Neuronal stem cell (in vitro differentiated cells): Measurements from ENCODE around the gene BMP8B.

Experiments used
- DNase-seq: peaks from one replicate; pipeline ENCODE4 v3.0.0-alpha.2; 2013; ENCODE audit warnings: low spot score
- H2AFZ ChIP-seq: one replicate; pipeline ENCODE4 v1.6.1; 2013; ENCODE audit warnings: mild to moderate bottlenecking, low read length, inconsistent platforms
- H2AK5ac ChIP-seq: 2 replicates; pipeline ENCODE4 v1.6.1; 2013; ENCODE audit warnings: low read depth, mild to moderate bottlenecking, inconsistent platforms, low read length, moderate library complexity, mixed read lengths
- H2BK120ac ChIP-seq: 2 replicates; pipeline ENCODE4 v1.6.1; 2013; ENCODE audit warnings: low read depth, mild to moderate bottlenecking, inconsistent platforms, low read length, moderate library complexity, mixed read lengths
- H2BK12ac ChIP-seq: one replicate; pipeline ENCODE4 v1.6.1; 2013; ENCODE audit warnings: low read length, inconsistent platforms
- H2BK15ac ChIP-seq: 2 replicates; pipeline ENCODE4 v1.6.1; 2013; ENCODE audit warnings: mild to moderate bottlenecking, low read length, inconsistent platforms, mixed read lengths
- H2BK5ac ChIP-seq: one replicate; pipeline ENCODE4 v1.6.1; 2013; ENCODE audit warnings: inconsistent platforms, mild to moderate bottlenecking, low read length, moderate library complexity
- H3K14ac ChIP-seq: one replicate; pipeline ENCODE4 v1.6.1; 2013; ENCODE audit warnings: low read length, inconsistent platforms
- H3K18ac ChIP-seq: 2 replicates; pipeline ENCODE4 v1.6.1; 2013; ENCODE audit warnings: low read length, inconsistent platforms
- H3K23ac ChIP-seq: 2 replicates; pipeline ENCODE4 v1.6.1; 2013; ENCODE audit warnings: low read depth, mild to moderate bottlenecking, mixed read lengths, low read length, inconsistent platforms; ENCODE audit not compliant: poor library complexity
- H3K27ac ChIP-seq: replicated peaks from 3 replicates; pipeline ENCODE4 v1.5.1; 2013; ENCODE audit warnings: low read length, inconsistent platforms
- H3K27me3 ChIP-seq, 3 experiments: 2 replicates each; pipeline ENCODE4 v1.6.1; 2013; ENCODE audit warnings: low read length in 3 of 3, mild to moderate bottlenecking in 2 of 3, inconsistent platforms in 1 of 3, low read depth in 1 of 3, mixed read lengths in 1 of 3, moderate library complexity in 1 of 3; ENCODE audit not compliant: control insufficient read depth in 3 of 3, insufficient read depth in 3 of 3
- H3K36me3 ChIP-seq, 2 donors: replicated peaks in 1 of 2; 2 replicates each; pipeline ENCODE4 v1.6.1; 2013; ENCODE audit warnings: low read length in 2 of 2; ENCODE audit not compliant: control insufficient read depth in 2 of 2, insufficient read depth in 2 of 2
- H3K4ac ChIP-seq: 2 replicates; pipeline ENCODE4 v1.6.1; 2013; ENCODE audit warnings: inconsistent platforms, mild to moderate bottlenecking, low read length, moderate library complexity
- H3K4me1 ChIP-seq, 2 donors: 1 replicate in 1 of 2; 2 replicates in 1 of 2; pipeline ENCODE4 v1.6.1; 2013; ENCODE audit warnings: low read length in 2 of 2, low read depth in 1 of 2; ENCODE audit not compliant: control insufficient read depth in 2 of 2, insufficient read depth in 1 of 2
- H3K4me2 ChIP-seq: one replicate; pipeline ENCODE4 v1.6.1; 2013; ENCODE audit warnings: mild to moderate bottlenecking, low read length, inconsistent platforms; ENCODE audit not compliant: insufficient read depth, poor library complexity, severe bottlenecking
- H3K4me3 ChIP-seq, 2 donors: 2 replicates each; pipeline ENCODE4 v1.5.1; 2013; ENCODE audit warnings: low read length in 2 of 2, mild to moderate bottlenecking in 2 of 2, inconsistent platforms in 1 of 2, moderate library complexity in 1 of 2
- H3K79me1 ChIP-seq: one replicate; pipeline ENCODE4 v1.6.1; 2013; ENCODE audit warnings: low read depth, mild to moderate bottlenecking, inconsistent platforms, low read length, moderate library complexity
- H3K9ac ChIP-seq: one replicate; pipeline ENCODE4 v1.6.1; 2013; ENCODE audit warnings: mild to moderate bottlenecking, low read depth, low read length, inconsistent platforms; ENCODE audit not compliant: poor library complexity
- H3K9me3 ChIP-seq, 2 donors: replicated peaks in 1 of 2; 2 replicates each; pipeline versions ENCODE3 to v1.6.1; 2013; ENCODE audit warnings: low read length in 2 of 2, mild to moderate bottlenecking in 2 of 2, inconsistent platforms in 1 of 2, low read depth in 1 of 2, mixed read lengths in 1 of 2, moderate library complexity in 1 of 2; ENCODE audit not compliant: control insufficient read depth in 2 of 2, insufficient read depth in 1 of 2
- H4K8ac ChIP-seq: one replicate; pipeline ENCODE4 v1.6.1; 2013; ENCODE audit warnings: low read depth, mild to moderate bottlenecking, inconsistent platforms, low read length, moderate library complexity
- H4K91ac ChIP-seq: one replicate; pipeline ENCODE4 v1.6.1; 2013; ENCODE audit warnings: low read length, low read depth, mild to moderate bottlenecking, inconsistent platforms; ENCODE audit not compliant: poor library complexity
- WGBS, 2 donors: extraction: QIAGEN DNeasy Blood & Tissue Kit; methylation state at CpG; one replicate each; pipeline ENCODE4 v1.1.7; 2013; ENCODE audit warnings: missing lambda C conversion rate in 2 of 2, mixed read lengths in 1 of 2; ENCODE audit not compliant: insufficient read length in 2 of 2, insufficient replicate concordance in 1 of 2; ENCODE audit errors: extremely low coverage in 2 of 2; 5-methylcytosine and 5-hydroxymethylcytosine counted together

BMP8B gene

GRCh38 chr1:39762550-39763540, 25.8 kb downstream of the BMP8B start:
- no peaks in the 10 kb centered on the region for H3K4me1 ChIP-seq
- no peak overlapping the region for H2AK5ac ChIP-seq
- H3K4ac ChIP-seq, result no peak overlapping the region
- no peak overlapping the region for H3K4me2 ChIP-seq
- no peak overlapping the region for H2BK15ac ChIP-seq
- no peak overlapping the region for H3K23ac ChIP-seq
- H3K4me3 ChIP-seq, result no peak overlapping the region
- no CpG with 5 or more reads among the region's 30 CpGs for WGBS, 2 donors
- H3K14ac ChIP-seq, result no peak overlapping the region
- H3K27me3 ChIP-seq, result no peaks in the 10 kb centered on the region
- no peaks in the 10 kb centered on the region for H3K79me1 ChIP-seq
- H4K8ac ChIP-seq, result peak overlapping the region; percentile 48
- peaks cover 5 to 20% of the 10 kb centered on the region in 2 donors for H3K36me3 ChIP-seq
- DNase-seq, result no peak
- H4K91ac ChIP-seq, result no peak overlapping the region
- no peak overlapping the region for H3K27ac ChIP-seq
- no peak overlapping the region for H3K9ac ChIP-seq
- no peak overlapping the region for H2BK12ac ChIP-seq
- no peak overlapping the region for H2BK5ac ChIP-seq
- no peak overlapping the region for H2BK120ac ChIP-seq
- no peak overlapping the region for H2AFZ ChIP-seq
- H3K9me3 ChIP-seq, result peaks cover 0 to 4% of the 10 kb centered on the region in 2 donors
- no peak overlapping the region for H3K18ac ChIP-seq

GRCh38 chr1:39761557-39762260, 27.0 kb downstream of the BMP8B start:
- Histone ChIP-seq H2AK5ac (no peak overlapping the region), H2BK15ac (no peak overlapping the region), H2AFZ (no peak overlapping the region), H2BK120ac (no peak overlapping the region), H3K14ac (no peak overlapping the region), H2BK12ac (no peak overlapping the region), H3K9me3 (peaks cover 0 to 4% of the 10 kb centered on the region in 2 donors), H2BK5ac (no peak overlapping the region), H4K8ac (no peak overlapping the region), H3K79me1 (no peaks in the 10 kb centered on the region), H4K91ac (no peak overlapping the region), H3K36me3 (peaks cover 9 to 31% of the 10 kb centered on the region in 2 donors), H3K4me3 (no peak overlapping the region), H3K23ac (peak overlapping the region; percentile 91), H3K18ac (no peak overlapping the region), H3K27ac (no peak overlapping the region), H3K27me3 (no peaks in the 10 kb centered on the region), H3K4me1 (no peaks in the 10 kb centered on the region), H3K4ac (no peak overlapping the region), H3K9ac (peak overlapping the region; percentile 21), H3K4me2 (no peak overlapping the region)
- no peak for DNase-seq
- WGBS, 2 donors, result no CpG with 5 or more reads among the region's 16 CpGs

GRCh38 chr1:39761016-39761415, 27.6 kb downstream of the BMP8B start:
- Histone ChIP-seq H2BK15ac (no peak overlapping the region), H3K18ac (no peak overlapping the region), H3K4ac (no peak overlapping the region), H2BK5ac (no peak overlapping the region), H3K36me3 (peaks cover 12 to 37% of the 10 kb centered on the region in 2 donors), H3K14ac (no peak overlapping the region), H3K27me3 (no peaks in the 10 kb centered on the region), H2AK5ac (no peak overlapping the region), H2AFZ (no peak overlapping the region), H4K91ac (no peak overlapping the region), H2BK12ac (no peak overlapping the region), H3K9ac (no peak overlapping the region), H3K4me3 (no peak overlapping the region), H2BK120ac (no peak overlapping the region), H3K79me1 (no peaks in the 10 kb centered on the region), H3K4me1 (no peaks in the 10 kb centered on the region), H3K9me3 (peaks cover 0 to 4% of the 10 kb centered on the region in 2 donors), H3K27ac (no peak overlapping the region), H3K23ac (peak overlapping the region; percentile 91), H3K4me2 (no peak overlapping the region), H4K8ac (no peak overlapping the region)
- no CpG with 5 or more reads among the region's 9 CpGs for WGBS, 2 donors
- DNase-seq, result no peak
